ENCODE results near the gene LGALS12. TPM values are rescaled to one million over a fixed set of nuclear protein-coding genes. Genes with fewer than 3 reads are reported as not detected.

The LGALS12 gene
- total RNA-seq, 1 donor from 2014 or later, result not detected

GRCh38 chr11:63491636-63492372 lies 14.1 kb upstream of the LGALS12 start:
- peaks cover 3% of the 10 kb centered on the region for H3K9me3 ChIP-seq (ENCODE audit: insufficient read depth, low read depth, low read length)
- peaks cover 2% of the 10 kb centered on the region for H3K27me3 Mint-ChIP-seq (ENCODE audit: low read depth, unreplicated experiment)
- peaks cover 17% of the 10 kb centered on the region for H3K4me1 ChIP-seq (ENCODE audit: insufficient read depth, low read length)
- H3K4me2 ChIP-seq (ENCODE audit: low read length), result peak overlapping the region; percentile 86
- H3K4me3 ChIP-seq (ENCODE audit: insufficient read depth, low read depth, low read length), result peak overlapping the region; percentile 46
- no peaks in the 10 kb centered on the region for H3K79me2 ChIP-seq (ENCODE audit: insufficient read depth, low read length)
- no peaks in the 10 kb centered on the region for H3K36me3 ChIP-seq (ENCODE audit: insufficient read depth, low read length)
- no peak overlapping the region for H3K27ac ChIP-seq (ENCODE audit: low read depth, low read length)
- peak overlapping the region; percentile 84 for H3K4me3 Mint-ChIP-seq (ENCODE audit: unreplicated experiment)
- H3K4me1 Mint-ChIP-seq (ENCODE audit: low read depth, unreplicated experiment), result peaks cover 24% of the 10 kb centered on the region
- peaks cover 8% of the 10 kb centered on the region for H3K9me3 Mint-ChIP-seq (ENCODE audit: unreplicated experiment)
- H3K27ac Mint-ChIP-seq (ENCODE audit: unreplicated experiment), result no peak overlapping the region
- H4K20me1 ChIP-seq (ENCODE audit: insufficient read depth, low read length), result no peaks in the 10 kb centered on the region
- no peak overlapping the region for H2AFZ ChIP-seq (ENCODE audit: low read depth, low read length)
- no peaks in the 10 kb centered on the region for H3K36me3 Mint-ChIP-seq (ENCODE audit: low read depth, unreplicated experiment)
- DNase-seq (ENCODE audit: low read depth) (peak; percentile 88), FAIRE-seq (no peak)
- TF ChIP-seq CTCF (IDR thresholded peaks at IDR 0.05; ENCODE audit: insufficient read depth, low read depth, low read length) (no peak), EZH2 (IDR thresholded peaks at IDR 0.05; ENCODE audit: insufficient read depth, low read length) (no peak)
- peaks cover 40% of the 10 kb centered on the region for H3K27me3 ChIP-seq (ENCODE audit: insufficient read depth, low read length)
- H3K9ac ChIP-seq (ENCODE audit: low read length), result no peak overlapping the region

GRCh38 chr11:63492441-63492840 lies 13.4 kb upstream of the LGALS12 start:
- Histone ChIP-seq H3K4me3 (ENCODE audit: insufficient read depth, low read depth, low read length) (no peak overlapping the region), H2AFZ (ENCODE audit: low read depth, low read length) (no peak overlapping the region), H3K4me2 (ENCODE audit: low read length) (no peak overlapping the region), H3K9me3 (ENCODE audit: insufficient read depth, low read depth, low read length) (peaks cover 3% of the 10 kb centered on the region), H4K20me1 (ENCODE audit: insufficient read depth, low read length) (no peaks in the 10 kb centered on the region), H3K27me3 (ENCODE audit: insufficient read depth, low read length) (peaks cover 40% of the 10 kb centered on the region), H3K27ac (ENCODE audit: low read depth, low read length) (no peak overlapping the region), H3K79me2 (ENCODE audit: insufficient read depth, low read length) (no peaks in the 10 kb centered on the region), H3K36me3 (ENCODE audit: insufficient read depth, low read length) (no peaks in the 10 kb centered on the region), H3K4me1 (ENCODE audit: insufficient read depth, low read length) (peaks cover 17% of the 10 kb centered on the region), H3K9ac (ENCODE audit: low read length) (no peak overlapping the region)
- Mint-ChIP-seq H3K4me3 (ENCODE audit: unreplicated experiment) (no peak overlapping the region), H3K27ac (ENCODE audit: unreplicated experiment) (no peak overlapping the region), H3K9me3 (ENCODE audit: unreplicated experiment) (peaks cover 8% of the 10 kb centered on the region), H3K36me3 (ENCODE audit: low read depth, unreplicated experiment) (no peaks in the 10 kb centered on the region), H3K27me3 (ENCODE audit: low read depth, unreplicated experiment) (peaks cover 2% of the 10 kb centered on the region), H3K4me1 (ENCODE audit: low read depth, unreplicated experiment) (peaks cover 24% of the 10 kb centered on the region)
- DNase-seq (ENCODE audit: low read depth) (no peak), FAIRE-seq (no peak)
- TF ChIP-seq EZH2 (IDR thresholded peaks at IDR 0.05; ENCODE audit: insufficient read depth, low read length) (no peak), CTCF (IDR thresholded peaks at IDR 0.05; ENCODE audit: insufficient read depth, low read depth, low read length) (no peak)

GRCh38 chr11:63493127-63493526 lies 12.8 kb upstream of the LGALS12 start:
- no peaks in the 10 kb centered on the region for H3K79me2 ChIP-seq (ENCODE audit: insufficient read depth, low read length)
- Mint-ChIP-seq H3K36me3 (ENCODE audit: low read depth, unreplicated experiment) (no peaks in the 10 kb centered on the region), H3K9me3 (ENCODE audit: unreplicated experiment) (peaks cover 8% of the 10 kb centered on the region), H3K4me1 (ENCODE audit: low read depth, unreplicated experiment) (peaks cover 24% of the 10 kb centered on the region), H3K4me3 (ENCODE audit: unreplicated experiment) (no peak overlapping the region), H3K27ac (ENCODE audit: unreplicated experiment) (no peak overlapping the region), H3K27me3 (ENCODE audit: low read depth, unreplicated experiment) (peaks cover 2% of the 10 kb centered on the region)
- H3K27me3 ChIP-seq (ENCODE audit: insufficient read depth, low read length), result peaks cover 40% of the 10 kb centered on the region
- H3K27ac ChIP-seq (ENCODE audit: low read depth, low read length), result no peak overlapping the region
- H3K36me3 ChIP-seq (ENCODE audit: insufficient read depth, low read length), result no peaks in the 10 kb centered on the region
- no peak for DNase-seq (ENCODE audit: low read depth)
- no peaks in the 10 kb centered on the region for H4K20me1 ChIP-seq (ENCODE audit: insufficient read depth, low read length)
- no peak overlapping the region for H3K9ac ChIP-seq (ENCODE audit: low read length)
- no peak overlapping the region for H3K4me3 ChIP-seq (ENCODE audit: insufficient read depth, low read depth, low read length)
- no peak overlapping the region for H2AFZ ChIP-seq (ENCODE audit: low read depth, low read length)
- H3K4me2 ChIP-seq (ENCODE audit: low read length), result no peak overlapping the region
- FAIRE-seq, result no peak
- H3K4me1 ChIP-seq (ENCODE audit: insufficient read depth, low read length), result peaks cover 17% of the 10 kb centered on the region
- TF ChIP-seq CTCF (IDR thresholded peaks at IDR 0.05; ENCODE audit: insufficient read depth, low read depth, low read length) (no peak), EZH2 (IDR thresholded peaks at IDR 0.05; ENCODE audit: insufficient read depth, low read length) (no peak)
- peaks cover 3% of the 10 kb centered on the region for H3K9me3 ChIP-seq (ENCODE audit: insufficient read depth, low read depth, low read length)

All from astrocyte (in vitro differentiated cells and primary cell).